HepG2 (cell line): Measurements from ENCODE around the gene OR51E2. TPM values are rescaled to one million over a fixed set of nuclear protein-coding genes. Genes with fewer than 3 reads are reported as not detected.

Source experiments
- ATAC-seq: fragments of 200-7000 bp; cut with Tn5 transposase; 3 replicates; pipeline ENCODE4 v1.9.1; 2020; ENCODE audit warnings: mild to moderate bottlenecking, moderate library complexity
- BruUV-seq: library from RNA; stranded (reverse); fragments of 400-500 nt; replicated peaks from 2 replicates; lab custom pipeline; 2021; lab: Mats Ljungman, UMichigan
- CTCF ChIA-PET: fragments of 300-600 bp; formaldehyde crosslinking; extraction: SDS; loops from one replicate; lab custom pipeline; 2021; ENCODE audit warnings: low total read pairs, inconsistent platforms, low intra/inter-chr PET ratio; lab: Yijun Ruan, JAX
- POLR2A ChIA-PET: fragments of 350-600 bp; sonication (Branson Sonifier 250); formaldehyde crosslinking; loops from one replicate; lab custom pipeline; 2020; ENCODE audit warnings: antibody characterized with exemption, inconsistent platforms; lab: Yijun Ruan, JAX
- DNase-seq: peaks from one replicate; pipeline ENCODE4 v3.0.0-alpha.2; 2015; ENCODE audit warnings: low spot score
- FAIRE-seq: peaks from 3 replicates; lab custom pipeline; 2011; peaks lifted over from hg19 to GRCh38; lab: Jason Lieb, UNC
- H2AFZ ChIP-seq: one replicate; pipeline ENCODE4 v1.6.1; 2011; ENCODE audit warnings: low read length, inconsistent platforms
- H3K27ac ChIP-seq: fragments of 300-600 bp; 3 replicates; pipeline ENCODE4 v1.8.0; 2011; ENCODE audit warnings: mixed run types, mild to moderate bottlenecking, mixed read lengths, low read length, inconsistent platforms; ENCODE audit not compliant: insufficient read depth; ENCODE audit errors: extremely low read length
- H3K27me3 ChIP-seq, 2 experiments: fragments of 200-600 bp in 1 of 2; 2 replicates in 1 of 2; 3 replicates in 1 of 2; pipeline versions ENCODE4 v1.6.0 to v1.8.0; 2011; ENCODE audit warnings: low read length in 2 of 2, mild to moderate bottlenecking in 2 of 2, moderate library complexity in 2 of 2, inconsistent platforms in 1 of 2; ENCODE audit not compliant: insufficient read depth in 2 of 2, control insufficient read depth in 1 of 2
- H3K36me3 ChIP-seq, 2 experiments: fragments of 200-600 bp in 1 of 2; replicated peaks in 1 of 2; 2 replicates in 1 of 2; 3 replicates in 1 of 2; pipeline versions ENCODE4 v1.5.1 to v1.8.0; 2011; ENCODE audit warnings: low read length in 2 of 2, inconsistent platforms in 1 of 2; ENCODE audit not compliant: insufficient read depth in 2 of 2, control insufficient read depth in 1 of 2
- H3K4me1 ChIP-seq: 2 replicates; pipeline ENCODE4 v1.5.1; 2012; ENCODE audit warnings: low read length, inconsistent platforms; ENCODE audit not compliant: insufficient read depth
- H3K4me2 ChIP-seq: 2 replicates; pipeline ENCODE4 v1.6.0; 2011; ENCODE audit warnings: low read depth, low read length, inconsistent platforms
- H3K4me3 ChIP-seq, 3 experiments: fragments of 200-600 bp in 1 of 3; sonication (generic), shearing (Covaris generic) in 1 of 3; replicated peaks in 1 of 3; 2 replicates each; pipeline ENCODE4 v1.5.1; 2011 to 2016; ENCODE audit warnings: low read length in 3 of 3, inconsistent platforms in 2 of 3, low read depth in 2 of 3, mild to moderate bottlenecking in 2 of 3, control low read depth in 1 of 3, mixed read lengths in 1 of 3; ENCODE audit not compliant: insufficient read depth in 1 of 3
- H3K79me2 ChIP-seq: one replicate; pipeline ENCODE4 v1.6.1; 2011; ENCODE audit warnings: low read length, inconsistent platforms; ENCODE audit not compliant: insufficient read depth
- H3K9ac ChIP-seq: 2 replicates; pipeline ENCODE4 v1.6.0; 2011; ENCODE audit warnings: mild to moderate bottlenecking, low read depth, low read length, inconsistent platforms; ENCODE audit not compliant: insufficient read depth
- H3K9me3 ChIP-seq: 2 replicates; pipeline ENCODE4 v1.5.1; 2012; ENCODE audit warnings: mild to moderate bottlenecking, low read length
- H4K20me1 ChIP-seq: 2 replicates; pipeline ENCODE4 v1.6.0; 2011; ENCODE audit warnings: inconsistent platforms, mild to moderate bottlenecking, low read length, moderate library complexity; ENCODE audit not compliant: insufficient read depth
- CENPT ChIP-seq: sonication (generic); formaldehyde crosslinking; IDR thresholded peaks from 2 replicates; pipeline ENCODE4 v1.8.0; 2022; ENCODE audit warnings: low read depth, mild to moderate bottlenecking, moderate library complexity, missing genetic modification reagents
- FOXC1 ChIP-seq: sonication (generic); formaldehyde crosslinking; IDR thresholded peaks from 2 replicates; pipeline ENCODE4 v1.8.0; 2022; ENCODE audit warnings: mild to moderate bottlenecking, missing genetic modification reagents, borderline replicate concordance
- U2AF2 ChIP-seq: fragments of 200-400 bp; formaldehyde crosslinking; IDR thresholded peaks from 2 replicates; pipeline ENCODE4 v1.6.1; 2017; ENCODE audit warnings: low read depth, mild to moderate bottlenecking, low read length
- ZBTB1 ChIP-seq: sonication (generic); formaldehyde crosslinking; IDR thresholded peaks from 2 replicates; pipeline ENCODE4 v1.4.0; 2020; ENCODE audit warnings: missing genetic modification reagents, borderline replicate concordance
- ZBTB21 ChIP-seq: sonication (generic); formaldehyde crosslinking; IDR thresholded peaks from 2 replicates; pipeline ENCODE4 v1.4.0; 2020; ENCODE audit warnings: missing genetic modification reagents
- ZBTB3 ChIP-seq: sonication (generic); formaldehyde crosslinking; IDR thresholded peaks from 2 replicates; pipeline ENCODE4 v1.4.0; 2020; ENCODE audit warnings: low read depth, mild to moderate bottlenecking, moderate library complexity, missing genetic modification reagents, borderline replicate concordance
- ZKSCAN1 ChIP-seq: fragments of 150-350 bp; IDR thresholded peaks from 2 replicates; pipeline ENCODE4 v1.6.1; 2014; ENCODE audit warnings: low read length
- ZNF468 ChIP-seq: sonication (generic); formaldehyde crosslinking; IDR thresholded peaks from 2 replicates; pipeline ENCODE4 v1.8.0; 2022; ENCODE audit warnings: mild to moderate bottlenecking, moderate library complexity, missing genetic modification reagents
- ZNF782 ChIP-seq: sonication (generic); formaldehyde crosslinking; IDR thresholded peaks from 2 replicates; pipeline ENCODE4 v1.4.0; 2020; ENCODE audit warnings: missing genetic modification reagents, mild to moderate bottlenecking, borderline replicate concordance
- ZNF878 ChIP-seq: sonication (generic); formaldehyde crosslinking; IDR thresholded peaks from 2 replicates; pipeline ENCODE4 v1.8.1; 2023; ENCODE audit warnings: mild to moderate bottlenecking, missing genetic modification reagents, moderate library complexity
- WGBS: methylation state at CpG from one replicate; pipeline ENCODE4 v1.1.6; 2017; ENCODE audit warnings: low lambda C conversion rate; 5-methylcytosine and 5-hydroxymethylcytosine counted together
- in situ Hi-C: cut with HindIII; loops from 2 replicates; pipeline ENCODE4 v1.10.0; 2017; ENCODE audit warnings: low pct_unique_long_range_greater_than_20kb; ENCODE audit not compliant: extremely low pct_ligation_motif_present
- intact Hi-C: fragments of 100-400 bp; cut with micrococcal nuclease; formaldehyde crosslinking; loops from one replicate; pipeline ENCODE4 v1.10.0; 2022; ENCODE audit not compliant: unreplicated experiment
- polyA plus RNA-seq, 8 experiments: library from polyadenylated mRNA; depleted of rRNA in 3 of 8; stranded (reverse) in 7 of 8; unstranded in 1 of 8; fragments of >200 nt; fragmentation: Illumina TruSeq in 4 of 8; extraction: Trizol in 4 of 8; gene quantifications; 2 replicates each; pipeline versions ENCODE4 v1.2.1 to v1.2.3, GENCODE V29; 2011 to 2016; ENCODE audit warnings: low read depth in 4 of 8, missing spikeins in 1 of 8, mixed read lengths in 1 of 8; ENCODE audit not compliant: insufficient read depth in 1 of 8
- total RNA-seq, 5 experiments: library from RNA; depleted of rRNA; stranded (reverse); fragments of >200 nt; fragmentation: Illumina TruSeq; extraction: Trizol; gene quantifications; 2 replicates each; pipeline ENCODE4 v1.2.3, GENCODE V29; 2016; ENCODE audit warnings: low read depth in 1 of 5
- TF ChIP-seq, protein P1 (sequence below): sonication (generic); formaldehyde crosslinking; IDR thresholded peaks from 2 replicates; pipeline ENCODE4 v1.4.0; 2020; ENCODE audit warnings: mild to moderate bottlenecking, missing genetic modification reagents
- TF ChIP-seq, protein P2 (sequence below): sonication (generic); formaldehyde crosslinking; IDR thresholded peaks from 2 replicates; pipeline ENCODE4 v1.4.0; 2020; ENCODE audit warnings: mild to moderate bottlenecking, missing genetic modification reagents
- TF ChIP-seq, protein P3 (sequence below): sonication (generic); formaldehyde crosslinking; IDR thresholded peaks from 2 replicates; pipeline ENCODE4 v1.4.0; 2020; ENCODE audit warnings: missing genetic modification reagents, mild to moderate bottlenecking, borderline replicate concordance

The OR51E2 gene
- total and polyA plus RNA-seq, 2 of the 13 experiments (the other 11 are each of a cell fraction or from before 2014, with no cell fraction given) = not detected

DNA sequence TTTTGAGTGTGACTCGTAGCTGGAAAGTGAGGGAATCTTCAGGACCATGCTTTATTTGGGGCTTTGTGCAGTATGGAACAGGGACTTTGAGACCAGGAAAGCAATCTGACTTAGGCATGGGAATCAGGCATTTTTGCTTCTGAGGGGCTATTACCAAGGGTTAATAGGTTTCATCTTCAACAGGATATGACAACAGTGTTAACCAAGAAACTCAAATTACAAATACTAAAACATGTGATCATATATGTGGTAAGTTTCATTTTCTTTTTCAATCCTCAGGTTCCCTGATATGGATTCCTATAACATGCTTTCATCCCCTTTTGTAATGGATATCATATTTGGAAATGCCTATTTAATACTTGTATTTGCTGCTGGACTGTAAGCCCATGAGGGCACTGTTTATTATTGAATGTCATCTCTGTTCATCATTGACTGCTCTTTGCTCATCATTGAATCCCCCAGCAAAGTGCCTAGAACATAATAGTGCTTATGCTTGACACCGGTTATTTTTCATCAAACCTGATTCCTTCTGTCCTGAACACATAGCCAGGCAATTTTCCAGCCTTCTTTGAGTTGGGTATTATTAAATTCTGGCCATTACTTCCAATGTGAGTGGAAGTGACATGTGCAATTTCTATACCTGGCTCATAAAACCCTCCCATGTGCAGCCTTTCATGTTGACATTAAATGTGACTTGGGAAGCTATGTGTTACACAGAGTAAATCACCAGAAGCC is 42.9 kb downstream of the OR51E2 start:
- ChIA-PET POLR2A (no interaction called here), CTCF (no interaction called here)
- no peaks in the 10 kb centered on the region for H3K36me3 ChIP-seq
- no peaks in the 10 kb centered on the region for H3K4me1 ChIP-seq
- H3K9me3 ChIP-seq = no peaks in the 10 kb centered on the region
- no peak overlapping the region for H2AFZ ChIP-seq
- H3K4me2 ChIP-seq = no peak overlapping the region
- H4K20me1 ChIP-seq = no peaks in the 10 kb centered on the region
- H3K79me2 ChIP-seq = no peaks in the 10 kb centered on the region
- in situ Hi-C loops (no loop called here), intact Hi-C loops (no loop called here)
- ATAC-seq = no peak
- 0% methylated on average over 2 of the region's 2 CpGs for WGBS
- FAIRE-seq = no peak
- no peak overlapping the region for H3K4me3 ChIP-seq
- no peak overlapping the region for H3K27ac ChIP-seq
- no peaks in the 10 kb centered on the region; a peak in 1 of 5 replicates for H3K27me3 ChIP-seq
- TF ChIP-seq ZKSCAN1 (no peak), CENPT (no peak), ZNF782 (CRISPR knock-in tag) (no peak), ZBTB21 (CRISPR knock-in tag) (no peak), FOXC1 (CRISPR knock-in tag) (no peak), U2AF2 (no peak), ZBTB3 (CRISPR knock-in tag) (no peak), ZBTB1 (CRISPR knock-in tag) (no peak), ZNF468 (CRISPR knock-in tag) (no peak), ZNF878 (CRISPR knock-in tag) (no peak)
- TF ChIP-seq, protein P1, sequence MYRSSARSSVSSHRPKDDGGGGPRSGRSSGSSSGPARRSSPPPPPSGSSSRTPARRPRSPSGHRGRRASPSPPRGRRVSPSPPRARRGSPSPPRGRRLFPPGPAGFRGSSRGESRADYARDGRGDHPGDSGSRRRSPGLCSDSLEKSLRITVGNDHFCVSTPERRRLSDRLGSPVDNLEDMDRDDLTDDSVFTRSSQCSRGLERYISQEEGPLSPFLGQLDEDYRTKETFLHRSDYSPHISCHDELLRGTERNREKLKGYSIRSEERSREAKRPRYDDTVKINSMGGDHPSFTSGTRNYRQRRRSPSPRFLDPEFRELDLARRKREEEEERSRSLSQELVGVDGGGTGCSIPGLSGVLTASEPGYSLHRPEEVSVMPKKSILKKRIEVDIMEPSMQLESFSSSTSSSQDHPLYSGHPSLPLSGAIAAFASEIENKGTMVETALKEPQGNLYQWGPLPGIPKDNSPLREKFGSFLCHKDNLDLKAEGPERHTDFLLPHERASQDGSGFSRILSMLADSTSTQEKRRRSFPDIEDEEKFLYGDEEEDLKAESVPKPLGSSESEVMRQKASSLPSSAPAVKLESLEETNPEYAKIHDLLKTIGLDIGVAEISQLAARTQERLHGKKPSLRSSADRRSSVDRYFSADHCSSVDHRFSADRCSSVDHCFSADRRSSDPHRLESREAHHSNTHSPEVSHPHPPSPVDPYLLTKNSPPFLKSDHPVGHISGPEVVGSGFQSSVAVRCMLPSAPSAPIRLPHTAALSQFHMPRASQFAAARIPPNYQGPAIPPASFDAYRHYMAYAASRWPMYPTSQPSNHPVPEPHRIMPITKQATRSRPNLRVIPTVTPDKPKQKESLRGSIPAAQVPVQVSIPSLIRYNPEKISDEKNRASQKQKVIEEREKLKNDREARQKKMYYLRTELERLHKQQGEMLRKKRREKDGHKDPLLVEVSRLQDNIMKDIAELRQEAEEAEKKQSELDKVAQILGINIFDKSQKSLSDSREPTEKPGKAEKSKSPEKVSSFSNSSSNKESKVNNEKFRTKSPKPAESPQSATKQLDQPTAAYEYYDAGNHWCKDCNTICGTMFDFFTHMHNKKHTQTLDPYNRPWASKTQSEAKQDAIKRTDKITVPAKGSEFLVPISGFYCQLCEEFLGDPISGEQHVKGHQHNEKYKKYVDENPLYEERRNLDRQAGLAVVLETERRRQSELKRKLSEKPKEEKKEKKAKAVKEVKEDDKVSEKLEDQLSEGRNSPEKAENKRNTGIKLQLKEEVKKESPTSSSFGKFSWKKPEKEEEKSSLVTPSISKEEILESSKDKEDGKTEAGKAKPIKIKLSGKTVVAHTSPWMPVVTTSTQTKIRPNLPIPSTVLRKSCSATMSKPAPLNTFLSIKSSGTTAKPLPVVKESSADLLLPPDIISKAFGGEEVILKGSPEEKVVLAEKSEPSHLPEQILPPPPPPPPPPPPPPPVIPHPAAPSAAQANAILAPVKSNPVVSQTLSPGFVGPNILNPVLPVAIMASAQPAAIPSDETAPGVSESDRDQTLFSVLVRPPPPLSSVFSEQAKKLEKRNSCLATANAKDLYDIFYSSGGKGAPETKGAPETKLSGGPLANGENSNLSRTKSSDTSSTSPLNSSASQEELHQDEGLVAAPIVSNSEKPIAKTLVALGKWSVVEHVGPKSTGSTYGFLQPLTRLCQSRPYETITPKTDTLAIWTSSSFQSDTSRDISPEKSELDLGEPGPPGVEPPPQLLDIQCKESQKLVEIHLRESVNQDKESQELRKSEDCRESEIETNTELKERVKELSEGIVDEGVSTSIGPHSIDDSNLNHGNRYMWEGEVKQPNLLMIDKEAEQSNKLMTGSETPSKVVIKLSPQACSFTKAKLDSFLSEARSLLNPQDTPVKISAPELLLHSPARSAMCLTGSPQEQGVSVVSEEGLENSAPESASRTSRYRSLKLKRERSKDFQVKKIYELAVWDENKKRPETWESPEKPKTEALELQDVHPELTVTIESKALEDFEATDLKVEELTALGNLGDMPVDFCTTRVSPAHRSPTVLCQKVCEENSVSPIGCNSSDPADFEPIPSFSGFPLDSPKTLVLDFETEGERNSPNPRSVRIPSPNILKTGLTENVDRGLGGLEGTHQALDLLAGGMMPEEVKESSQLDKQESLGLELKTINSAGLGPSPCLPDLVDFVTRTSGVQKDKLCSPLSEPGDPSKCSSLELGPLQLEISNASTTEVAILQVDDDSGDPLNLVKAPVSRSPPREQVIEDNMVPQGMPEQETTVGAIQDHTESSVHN (CRISPR knock-in tag) = no peak
- TF ChIP-seq, protein P2, sequence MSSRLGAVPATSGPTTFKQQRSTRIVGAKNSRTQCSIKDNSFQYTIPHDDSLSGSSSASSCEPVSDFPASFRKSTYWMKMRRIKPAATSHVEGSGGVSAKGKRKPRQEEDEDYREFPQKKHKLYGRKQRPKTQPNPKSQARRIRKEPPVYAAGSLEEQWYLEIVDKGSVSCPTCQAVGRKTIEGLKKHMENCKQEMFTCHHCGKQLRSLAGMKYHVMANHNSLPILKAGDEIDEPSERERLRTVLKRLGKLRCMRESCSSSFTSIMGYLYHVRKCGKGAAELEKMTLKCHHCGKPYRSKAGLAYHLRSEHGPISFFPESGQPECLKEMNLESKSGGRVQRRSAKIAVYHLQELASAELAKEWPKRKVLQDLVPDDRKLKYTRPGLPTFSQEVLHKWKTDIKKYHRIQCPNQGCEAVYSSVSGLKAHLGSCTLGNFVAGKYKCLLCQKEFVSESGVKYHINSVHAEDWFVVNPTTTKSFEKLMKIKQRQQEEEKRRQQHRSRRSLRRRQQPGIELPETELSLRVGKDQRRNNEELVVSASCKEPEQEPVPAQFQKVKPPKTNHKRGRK = no peak
- TF ChIP-seq, protein P3, sequence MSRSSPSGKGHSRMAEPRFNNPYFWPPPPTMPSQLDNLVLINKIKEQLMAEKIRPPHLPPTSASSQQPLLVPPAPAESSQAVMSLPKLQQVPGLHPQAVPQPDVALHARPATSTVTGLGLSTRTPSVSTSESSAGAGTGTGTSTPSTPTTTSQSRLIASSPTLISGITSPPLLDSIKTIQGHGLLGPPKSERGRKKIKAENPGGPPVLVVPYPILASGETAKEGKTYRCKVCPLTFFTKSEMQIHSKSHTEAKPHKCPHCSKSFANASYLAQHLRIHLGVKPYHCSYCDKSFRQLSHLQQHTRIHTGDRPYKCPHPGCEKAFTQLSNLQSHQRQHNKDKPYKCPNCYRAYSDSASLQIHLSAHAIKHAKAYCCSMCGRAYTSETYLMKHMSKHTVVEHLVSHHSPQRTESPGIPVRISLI = no peak
- TF ChIP-seq, all 625 proteins: peak for 0
- DNase-seq = no peak
- BruUV-seq = no TSS peak
- no peak overlapping the region for H3K9ac ChIP-seq
